Measurements from ENCODE around the gene FCRL6.

- no peak for TF ChIP-seq NBN (conservative IDR thresholded peaks at IDR 0.05)
- no peak for TF ChIP-seq ZFP37 (CRISPR knock-in tag; IDR thresholded peaks at IDR 0.05; ENCODE audit: borderline replicate concordance)
- no peak for TF ChIP-seq ZZZ3 (CRISPR knock-in tag; IDR thresholded peaks at IDR 0.05; ENCODE audit: borderline replicate concordance)
- TF ChIP-seq, protein P1, sequence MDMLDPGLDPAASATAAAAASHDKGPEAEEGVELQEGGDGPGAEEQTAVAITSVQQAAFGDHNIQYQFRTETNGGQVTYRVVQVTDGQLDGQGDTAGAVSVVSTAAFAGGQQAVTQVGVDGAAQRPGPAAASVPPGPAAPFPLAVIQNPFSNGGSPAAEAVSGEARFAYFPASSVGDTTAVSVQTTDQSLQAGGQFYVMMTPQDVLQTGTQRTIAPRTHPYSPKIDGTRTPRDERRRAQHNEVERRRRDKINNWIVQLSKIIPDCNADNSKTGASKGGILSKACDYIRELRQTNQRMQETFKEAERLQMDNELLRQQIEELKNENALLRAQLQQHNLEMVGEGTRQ (IDR thresholded peaks at IDR 0.05; ENCODE audit: low read depth, low read length): no peak
- TF ChIP-seq, protein P1 (CRISPR knock-in tag; IDR thresholded peaks at IDR 0.05; ENCODE audit: borderline replicate concordance): no peak
- TF ChIP-seq EZH2 (conservative IDR thresholded peaks at IDR 0.05; ENCODE audit: low read depth, low read length): no peak
These were observed 10.7 kb upstream of the FCRL6 start for GRCh38 chr1:159791461-159791860.

All from HepG2 (cell line).